Activated CD4-positive, alpha-beta T cell treated with anti-CD3 and anti-CD28 coated beads for 48 hours (primary cell): ENCODE results near the gene DISP3.

Experiments
- DNase-seq: peaks from one replicate; pipeline ENCODE4 v3.0.0-alpha.2; 2020

The DISP3 gene

GRCh38 chr1:11529763-11530730, 51.1 kb downstream of the DISP3 start:
- no peak for DNase-seq

- DNase-seq: no peak
Observed at GRCh38 chr1:11530731-11531311, 51.9 kb downstream of the DISP3 start.

- no peak for DNase-seq
Observed at GRCh38 chr1:11531314-11531870, 52.4 kb downstream of the DISP3 start.

GRCh38 chr1:11531943-11532342, 53.0 kb downstream of the DISP3 start:
- DNase-seq: no peak

DNA sequence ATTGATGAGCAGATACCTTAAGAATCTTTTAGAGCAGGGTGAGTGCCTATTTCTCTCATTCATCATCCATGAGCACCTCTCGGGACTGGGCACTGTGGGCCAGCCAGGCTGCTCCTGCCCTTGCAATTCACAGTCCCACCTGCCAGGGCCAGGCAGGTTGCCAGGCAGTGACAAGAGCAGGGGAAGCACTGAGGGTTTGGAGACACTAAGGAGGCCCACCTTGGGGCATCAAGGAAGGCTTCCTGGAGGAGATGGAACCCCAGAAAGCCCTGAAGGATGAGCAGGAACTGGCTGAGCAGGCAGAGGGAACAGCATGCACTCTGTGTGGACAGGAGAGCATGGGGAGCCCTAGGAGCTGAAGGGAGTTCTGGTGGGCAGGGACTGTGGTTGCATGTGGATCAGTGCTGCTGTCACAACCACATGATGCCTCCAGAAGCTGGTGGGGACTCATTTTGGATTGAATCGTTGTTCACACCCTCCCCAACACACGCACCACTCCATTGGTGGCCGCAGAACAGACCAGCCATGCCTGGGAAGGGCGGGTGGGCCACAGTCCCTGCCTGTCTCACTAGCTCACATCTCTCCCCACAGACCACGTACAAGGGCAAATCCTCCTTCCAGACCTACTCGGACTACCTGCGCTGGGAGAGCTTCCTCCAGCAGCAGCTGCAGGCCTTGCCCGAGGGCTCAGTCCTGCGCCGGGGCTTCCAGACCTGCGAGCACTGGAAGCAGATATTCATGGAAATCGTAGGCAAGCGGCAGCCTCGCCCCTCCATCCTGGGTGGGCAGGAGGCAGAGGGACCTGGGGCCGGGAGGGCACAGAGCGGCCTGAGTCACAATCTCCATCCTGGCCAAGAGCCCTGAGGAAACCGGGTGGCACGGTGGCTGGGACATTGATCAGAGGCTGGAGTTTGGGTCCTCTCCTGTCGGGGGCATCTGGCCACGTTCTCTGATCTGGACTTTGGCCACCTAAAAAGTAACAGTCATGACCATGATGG, 55.1 kb downstream of the DISP3 start:
- DNase-seq: no peak

GRCh38 chr1:11534846-11535245, 55.9 kb downstream of the DISP3 start:
- no peak for DNase-seq

GRCh38 chr1:11535316-11535715, 56.4 kb downstream of the DISP3 start:
- DNase-seq: no peak

- no peak for DNase-seq
Observed at GRCh38 chr1:11535761-11536572, 57.0 kb downstream of the DISP3 start.

- DNase-seq: no peak
Observed at GRCh38 chr1:11536573-11537379, 57.8 kb downstream of the DISP3 start.

- no peak for DNase-seq
Observed at GRCh38 chr1:11537380-11537764, 58.4 kb downstream of the DISP3 start.

DNA sequence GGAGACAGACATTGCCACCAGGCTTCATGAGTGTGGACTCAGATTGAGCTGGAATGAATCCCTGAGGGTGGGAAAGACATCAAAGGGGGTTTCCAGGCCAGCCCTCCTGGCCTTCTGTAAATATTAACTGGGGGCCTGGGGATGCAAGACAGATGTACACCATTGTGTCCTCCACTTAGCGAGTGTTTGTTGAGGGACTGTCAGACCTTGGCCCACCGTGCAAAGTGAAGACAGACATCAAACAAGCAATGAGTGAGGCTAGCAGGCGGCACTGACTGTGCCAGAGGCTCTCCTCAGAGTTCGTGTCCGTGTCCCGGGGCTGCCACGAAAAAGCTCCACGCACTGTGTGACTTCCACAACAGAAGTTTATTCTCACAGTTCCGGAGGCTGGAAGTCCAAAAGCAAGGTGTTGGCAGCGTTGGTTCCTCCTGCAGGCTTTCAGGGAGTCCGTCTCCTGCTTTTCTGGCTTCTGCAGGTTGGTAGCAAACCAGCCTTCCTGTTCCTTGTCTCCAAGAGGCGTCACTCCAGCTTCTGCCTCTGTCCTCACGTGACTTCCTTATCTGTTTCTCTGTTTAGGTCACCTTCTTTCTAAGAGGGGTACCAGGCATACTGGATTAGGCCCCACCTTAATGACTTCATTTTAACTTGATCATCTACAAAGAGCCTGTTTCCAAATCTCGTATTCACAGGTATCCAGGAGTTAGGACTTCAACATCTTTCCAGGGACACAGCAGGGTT, 59.1 kb downstream of the DISP3 start:
- DNase-seq: no peak

GRCh38 chr1:11538886-11539285, 59.9 kb downstream of the DISP3 start:
- DNase-seq: no peak

GRCh38 chr1:11539850-11540772, 61.2 kb downstream of the DISP3 start:
- DNase-seq: no peak

GRCh38 chr1:11540773-11541160, 61.8 kb downstream of the DISP3 start:
- DNase-seq: no peak

GRCh38 chr1:11541236-11541635, 62.3 kb downstream of the DISP3 start:
- DNase-seq: no peak

GRCh38 chr1:11541956-11542355, 63.0 kb downstream of the DISP3 start:
- DNase-seq: no peak

DNA sequence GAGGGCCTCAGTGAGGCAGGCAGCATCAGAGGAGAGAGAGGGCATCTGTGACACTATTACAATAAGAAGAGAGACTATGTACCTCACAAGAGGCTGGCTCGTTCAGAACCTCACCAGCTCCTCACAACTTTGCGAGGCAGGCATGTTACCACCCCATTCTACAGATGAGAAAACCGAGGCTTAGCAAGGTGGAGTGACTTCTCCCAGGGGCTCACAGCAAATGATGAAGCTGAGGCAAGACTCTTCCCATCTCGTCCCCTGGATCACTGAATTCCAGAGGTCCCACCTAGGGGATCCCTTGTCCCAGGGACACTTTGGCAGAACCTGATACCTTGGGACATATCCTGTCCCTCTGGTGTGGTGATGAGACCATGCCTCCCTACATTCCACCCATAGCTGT, 64.4 kb downstream of the DISP3 start:
- DNase-seq: no peak

- DNase-seq: no peak
Observed at GRCh38 chr1:11543796-11544195, 64.8 kb downstream of the DISP3 start.

- DNase-seq: no peak
Observed at GRCh38 chr1:11546456-11546855, 67.5 kb downstream of the DISP3 start.
